SK-N-MC (cell line): ENCODE data around the gene BIRC6.

ENCODE experiments used
- EZH2 ChIP-seq: fragments of 200-600 bp; sonication (generic); IDR thresholded peaks from one replicate; pipeline ENCODE4 v1.6.1; 2017; ENCODE audit warnings: antibody characterized with exemption
- FOXP2 ChIP-seq: optimal IDR thresholded peaks from 2 replicates; pipeline ENCODE3; 2011; ENCODE audit warnings: mild to moderate bottlenecking, moderate library complexity; ENCODE audit not compliant: insufficient read depth; ENCODE audit errors: extremely low read length, control extremely low read depth
- POLR2AphosphoS5 ChIP-seq: IDR thresholded peaks from 2 replicates; pipeline ENCODE4 v1.6.1; 2012; ENCODE audit warnings: mild to moderate bottlenecking, low read depth, low read length, borderline replicate concordance

DNA sequence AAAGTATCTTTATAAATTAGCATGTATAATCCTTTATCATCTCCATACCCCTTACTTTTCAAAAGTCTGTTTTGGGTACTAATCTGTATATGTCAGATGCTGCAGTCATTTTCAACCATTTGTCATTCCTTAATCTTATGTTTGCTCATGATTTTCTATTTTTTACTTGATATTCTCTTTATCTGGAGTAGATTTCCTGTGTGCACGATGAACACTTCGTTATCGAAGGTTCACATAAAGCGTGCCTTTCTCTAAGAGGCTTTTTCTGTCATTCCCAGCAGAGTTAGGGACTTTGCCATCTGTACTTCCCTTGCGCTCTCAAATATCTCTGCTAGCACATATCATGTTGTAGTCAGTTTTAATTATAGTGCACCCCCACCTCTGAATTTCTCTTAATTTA lies 123.2 kb downstream of the BIRC6 start:
- TF ChIP-seq POLR2AphosphoS5 (no peak), EZH2 (no peak), FOXP2 (no peak)
